ENCODE results near the gene LRRC7.

LRRC7 gene

DNA sequence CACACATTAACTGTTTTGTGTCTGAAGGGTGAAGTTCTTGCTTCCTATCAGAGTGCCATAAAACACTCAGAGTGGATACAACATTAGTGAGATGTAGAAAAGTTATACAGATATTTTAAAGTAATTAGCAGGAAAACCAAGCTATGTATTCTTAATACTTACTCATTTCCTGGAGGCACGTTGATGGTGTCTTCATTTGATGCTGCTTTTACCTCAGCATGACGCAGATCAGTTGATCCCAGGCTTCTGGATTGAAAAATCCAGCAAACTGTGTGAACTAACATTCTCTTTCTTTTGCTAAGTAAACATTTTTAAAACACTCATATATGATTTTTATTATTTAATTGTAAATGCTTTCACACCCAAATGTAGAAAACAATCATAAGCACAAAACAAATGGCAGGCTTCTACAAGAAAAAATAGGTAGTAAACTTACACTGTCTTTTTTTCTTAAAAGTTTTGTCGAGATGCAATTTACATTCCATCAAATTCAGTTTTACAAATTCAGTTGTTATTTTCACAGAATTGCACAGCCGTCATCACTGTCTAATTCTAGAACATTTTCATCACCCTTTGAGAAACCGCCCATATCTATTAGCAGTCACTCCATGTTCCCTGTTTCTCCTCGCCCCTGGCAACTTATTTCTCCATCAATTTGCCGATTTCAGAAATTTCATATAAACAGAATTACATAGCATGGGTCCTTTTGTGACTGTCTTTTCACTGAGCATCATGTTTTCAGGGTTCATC, 198.9 kb downstream of the LRRC7 start:
- H3K4me2 ChIP-seq (ENCODE audit: low read depth, low read length) = no peak overlapping the region
- H3K9ac ChIP-seq (ENCODE audit: low read length) = no peak overlapping the region
- H3K4me3 ChIP-seq (ENCODE audit: low read length) = no peak overlapping the region
- H3F3A ChIP-seq (ENCODE audit: insufficient read depth, low read length) = no peaks in the 10 kb centered on the region
- H3K9me2 ChIP-seq (replicated peaks; ENCODE audit: insufficient read depth, low read length) = no peaks in the 10 kb centered on the region
- no peaks in the 10 kb centered on the region for H4K20me1 ChIP-seq (ENCODE audit: insufficient read depth, low read length)
- no peak overlapping the region for H3K27ac ChIP-seq (ENCODE audit: low read length)
- no peaks in the 10 kb centered on the region for H3K27me3 ChIP-seq (replicated peaks; ENCODE audit: insufficient read depth, low read length)
- H3K4me1 ChIP-seq (ENCODE audit: low read length) = no peaks in the 10 kb centered on the region
- no peaks in the 10 kb centered on the region for H3K36me3 ChIP-seq (replicated peaks; ENCODE audit: insufficient read depth, low read length)
- H3K9me3 ChIP-seq (replicated peaks; ENCODE audit: insufficient read depth, low read length) = no peaks in the 10 kb centered on the region
- no peak overlapping the region for H2AFZ ChIP-seq (ENCODE audit: low read length)
- no peak for DNase-seq
- no peaks in the 10 kb centered on the region for H3K79me2 ChIP-seq (ENCODE audit: low read length)
- TF ChIP-seq EZH2phosphoT487 (IDR thresholded peaks at IDR 0.05; ENCODE audit: low read length) = no peak
- TF ChIP-seq, protein P1, sequence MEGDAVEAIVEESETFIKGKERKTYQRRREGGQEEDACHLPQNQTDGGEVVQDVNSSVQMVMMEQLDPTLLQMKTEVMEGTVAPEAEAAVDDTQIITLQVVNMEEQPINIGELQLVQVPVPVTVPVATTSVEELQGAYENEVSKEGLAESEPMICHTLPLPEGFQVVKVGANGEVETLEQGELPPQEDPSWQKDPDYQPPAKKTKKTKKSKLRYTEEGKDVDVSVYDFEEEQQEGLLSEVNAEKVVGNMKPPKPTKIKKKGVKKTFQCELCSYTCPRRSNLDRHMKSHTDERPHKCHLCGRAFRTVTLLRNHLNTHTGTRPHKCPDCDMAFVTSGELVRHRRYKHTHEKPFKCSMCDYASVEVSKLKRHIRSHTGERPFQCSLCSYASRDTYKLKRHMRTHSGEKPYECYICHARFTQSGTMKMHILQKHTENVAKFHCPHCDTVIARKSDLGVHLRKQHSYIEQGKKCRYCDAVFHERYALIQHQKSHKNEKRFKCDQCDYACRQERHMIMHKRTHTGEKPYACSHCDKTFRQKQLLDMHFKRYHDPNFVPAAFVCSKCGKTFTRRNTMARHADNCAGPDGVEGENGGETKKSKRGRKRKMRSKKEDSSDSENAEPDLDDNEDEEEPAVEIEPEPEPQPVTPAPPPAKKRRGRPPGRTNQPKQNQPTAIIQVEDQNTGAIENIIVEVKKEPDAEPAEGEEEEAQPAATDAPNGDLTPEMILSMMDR (IDR thresholded peaks at IDR 0.05; ENCODE audit: low read length) = no peak
- no peak for TF ChIP-seq EZH2 (optimal IDR thresholded peaks at IDR 0.05; ENCODE audit: low read depth, low read length)

DNA sequence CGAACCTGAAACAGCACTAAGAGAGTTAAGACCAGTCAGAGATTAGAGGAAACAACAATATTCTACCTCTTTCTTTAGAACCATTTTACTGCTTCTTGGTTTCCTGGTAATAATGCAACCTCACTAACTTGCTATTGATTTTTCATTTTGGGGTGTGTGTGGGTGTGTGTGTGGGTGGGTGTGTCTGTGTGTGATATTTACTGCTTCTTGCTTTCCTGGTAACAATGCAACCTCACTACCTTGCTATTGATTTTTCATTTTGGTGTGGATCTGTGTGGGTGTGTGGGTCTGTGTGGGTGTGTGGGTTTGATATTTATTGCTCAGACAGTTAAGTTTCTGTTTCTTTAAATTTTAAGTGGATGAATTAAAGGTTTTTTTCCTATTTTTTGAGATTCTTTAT, 208.8 kb downstream of the LRRC7 start:
- H4K20me1 ChIP-seq (ENCODE audit: insufficient read depth, low read length) = no peaks in the 10 kb centered on the region
- no peaks in the 10 kb centered on the region for H3K4me1 ChIP-seq (ENCODE audit: low read length)
- H3K27ac ChIP-seq (ENCODE audit: low read length) = no peak overlapping the region
- DNase-seq = no peak
- H3K4me3 ChIP-seq (ENCODE audit: low read length) = no peak overlapping the region
- H3K4me2 ChIP-seq (ENCODE audit: low read depth, low read length) = no peak overlapping the region
- H2AFZ ChIP-seq (ENCODE audit: low read length) = no peak overlapping the region
- H3K79me2 ChIP-seq (ENCODE audit: low read length) = no peaks in the 10 kb centered on the region
- H3F3A ChIP-seq (ENCODE audit: insufficient read depth, low read length) = no peaks in the 10 kb centered on the region
- H3K27me3 ChIP-seq (replicated peaks; ENCODE audit: insufficient read depth, low read length) = no peaks in the 10 kb centered on the region
- TF ChIP-seq EZH2phosphoT487 (IDR thresholded peaks at IDR 0.05; ENCODE audit: low read length) (no peak), EZH2 (optimal IDR thresholded peaks at IDR 0.05; ENCODE audit: low read depth, low read length) (no peak)
- TF ChIP-seq, protein P1 (IDR thresholded peaks at IDR 0.05; ENCODE audit: low read length) = no peak
- H3K9me2 ChIP-seq (replicated peaks; ENCODE audit: insufficient read depth, low read length) = no peaks in the 10 kb centered on the region
- no peaks in the 10 kb centered on the region for H3K9me3 ChIP-seq (replicated peaks; ENCODE audit: insufficient read depth, low read length)
- no peaks in the 10 kb centered on the region for H3K36me3 ChIP-seq (replicated peaks; ENCODE audit: insufficient read depth, low read length)
- H3K9ac ChIP-seq (ENCODE audit: low read length) = no peak overlapping the region

DNA sequence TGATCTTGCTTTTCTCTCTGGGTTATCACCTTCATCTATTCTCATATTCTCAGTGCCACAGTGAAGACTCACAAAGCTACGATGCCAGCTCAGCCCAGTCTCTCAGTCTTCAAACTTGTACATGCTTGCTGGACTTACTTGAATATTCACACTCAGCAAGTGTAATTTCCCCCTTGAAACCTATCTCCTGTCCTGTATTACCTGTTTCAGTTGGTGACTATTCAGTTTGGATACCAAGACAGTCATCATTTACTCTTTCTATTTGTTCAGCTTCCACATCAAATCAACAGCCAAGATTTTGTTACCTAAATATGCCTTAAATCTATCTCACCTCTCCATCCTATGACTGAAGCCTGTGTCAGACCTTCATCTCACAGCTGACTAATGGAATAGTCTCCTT, 209.7 kb downstream of the LRRC7 start:
- Histone ChIP-seq H3K9ac (ENCODE audit: low read length) (no peak overlapping the region), H3K27me3 (replicated peaks; ENCODE audit: insufficient read depth, low read length) (no peaks in the 10 kb centered on the region), H2AFZ (ENCODE audit: low read length) (no peak overlapping the region), H3K4me3 (ENCODE audit: low read length) (no peak overlapping the region), H3K9me2 (replicated peaks; ENCODE audit: insufficient read depth, low read length) (no peaks in the 10 kb centered on the region), H3K9me3 (replicated peaks; ENCODE audit: insufficient read depth, low read length) (no peaks in the 10 kb centered on the region), H3K4me2 (ENCODE audit: low read depth, low read length) (no peak overlapping the region), H4K20me1 (ENCODE audit: insufficient read depth, low read length) (no peaks in the 10 kb centered on the region), H3K27ac (ENCODE audit: low read length) (no peak overlapping the region), H3F3A (ENCODE audit: insufficient read depth, low read length) (no peaks in the 10 kb centered on the region), H3K79me2 (ENCODE audit: low read length) (no peaks in the 10 kb centered on the region), H3K36me3 (replicated peaks; ENCODE audit: insufficient read depth, low read length) (no peaks in the 10 kb centered on the region), H3K4me1 (ENCODE audit: low read length) (no peaks in the 10 kb centered on the region)
- DNase-seq = no peak
- TF ChIP-seq, protein P1 (IDR thresholded peaks at IDR 0.05; ENCODE audit: low read length) = no peak
- TF ChIP-seq EZH2phosphoT487 (IDR thresholded peaks at IDR 0.05; ENCODE audit: low read length) = no peak
- TF ChIP-seq EZH2 (optimal IDR thresholded peaks at IDR 0.05; ENCODE audit: low read depth, low read length) = no peak
